Activated CD4-positive, alpha-beta T cell treated with anti-CD3 and anti-CD28 coated beads, Interleukin-2, amount 10 ng/mL, durations not matched to agents 7 days and 5 days (primary cell): ENCODE data around the gene TSPEAR. TPM values are rescaled to one million over a fixed set of nuclear protein-coding genes. Genes with fewer than 3 reads are reported as not detected.

Experiments
- CTCF ChIA-PET: fragments of 350-600 bp; sonication (Branson Sonifier 250); formaldehyde crosslinking; loops from one replicate; lab custom pipeline; 2021; ENCODE audit warnings: antibody characterized with exemption; lab: Charles Lee
- POLR2A ChIA-PET: fragments of 350-600 bp; sonication (Branson Sonifier 250); formaldehyde crosslinking; loops from one replicate; lab custom pipeline; 2021; ENCODE audit warnings: antibody characterized with exemption; lab: Charles Lee
- DNase-seq: peaks from one replicate; pipeline ENCODE4 v3.0.0-alpha.2; 2020
- H3K27ac Mint-ChIP-seq: one replicate; pipeline ENCODE4 v1.8.0; 2021; ENCODE audit warnings: mild to moderate bottlenecking, moderate library complexity, mixed read lengths
- H3K27me3 Mint-ChIP-seq: one replicate; pipeline ENCODE4 v1.8.0; 2021; ENCODE audit warnings: mixed read lengths
- H3K36me3 Mint-ChIP-seq: one replicate; pipeline ENCODE4 v1.8.0; 2021; ENCODE audit warnings: low read depth, mixed read lengths
- H3K4me1 Mint-ChIP-seq: one replicate; pipeline ENCODE4 v1.8.0; 2021; ENCODE audit warnings: mixed read lengths
- H3K4me3 Mint-ChIP-seq: one replicate; pipeline ENCODE4 v1.8.0; 2021; ENCODE audit warnings: mild to moderate bottlenecking, moderate library complexity, mixed read lengths
- H3K9me3 Mint-ChIP-seq: one replicate; pipeline ENCODE4 v1.8.0; 2021; ENCODE audit warnings: mixed read lengths
- total RNA-seq, 2 experiments: library from RNA; stranded (reverse); gene quantifications; one replicate each; pipeline ENCODE4 v1.2.3, GENCODE V29; 2021

Gene TSPEAR
- total RNA-seq, 2 experiments from 2014 or later: not detected

GRCh38 chr21:44514218-44514520 is 197.2 kb downstream of the TSPEAR start:
- no peak overlapping the region for H3K4me3 Mint-ChIP-seq

GRCh38 chr21:44513389-44514217 is 197.8 kb downstream of the TSPEAR start:
- Mint-ChIP-seq H3K27me3 (no peaks in the 10 kb centered on the region), H3K27ac (no peak overlapping the region), H3K4me1 (no peaks in the 10 kb centered on the region), H3K36me3 (no peaks in the 10 kb centered on the region), H3K4me3 (no peak overlapping the region), H3K9me3 (no peaks in the 10 kb centered on the region)
- ChIA-PET POLR2A (no interaction called here), CTCF (interaction anchor here (1.0 kb wide), 1 partner anchor 280 kb away, joined by 5 read pairs; no protein-coding TSS in a partner anchor)
- DNase-seq: no peak

More at GRCh38 chr21:44514218-44514520, 197.2 kb downstream of the TSPEAR start:
- Mint-ChIP-seq H3K36me3 (no peaks in the 10 kb centered on the region), H3K27ac (no peak overlapping the region), H3K27me3 (no peaks in the 10 kb centered on the region), H3K9me3 (no peaks in the 10 kb centered on the region), H3K4me1 (no peaks in the 10 kb centered on the region)
- ChIA-PET POLR2A (no interaction called here), CTCF (interaction anchor here (1.0 kb wide), 1 partner anchor 279 kb away, joined by 5 read pairs; no protein-coding TSS in a partner anchor)
- no peak for DNase-seq

- no peaks in the 10 kb centered on the region for H3K4me1 Mint-ChIP-seq
- DNase-seq: no peak
- ChIA-PET CTCF (interaction anchor here (0.5 to 0.6 kb wide), 2 partner anchors 9 to 230 kb away, joined by 3 read pairs; no protein-coding TSS in a partner anchor), POLR2A (no interaction called here)
- no peak overlapping the region for H3K4me3 Mint-ChIP-seq
- no peaks in the 10 kb centered on the region for H3K27me3 Mint-ChIP-seq
- no peak overlapping the region for H3K27ac Mint-ChIP-seq
- H3K9me3 Mint-ChIP-seq: no peaks in the 10 kb centered on the region
- no peaks in the 10 kb centered on the region for H3K36me3 Mint-ChIP-seq
These were observed 198.6 kb downstream of the TSPEAR start for GRCh38 chr21:44512496-44513388.

GRCh38 chr21:44511938-44512275 is 199.5 kb downstream of the TSPEAR start:
- no peak for DNase-seq
- no peaks in the 10 kb centered on the region for H3K4me1 Mint-ChIP-seq
- H3K36me3 Mint-ChIP-seq: no peaks in the 10 kb centered on the region
- no peak overlapping the region for H3K27ac Mint-ChIP-seq
- POLR2A ChIA-PET: no interaction called here
- no peaks in the 10 kb centered on the region for H3K27me3 Mint-ChIP-seq
- H3K4me3 Mint-ChIP-seq: no peak overlapping the region
- CTCF ChIA-PET: interaction anchor here (0.6 kb wide), 1 partner anchor 230 kb away, joined by 3 read pairs; no protein-coding TSS in a partner anchor
- no peaks in the 10 kb centered on the region for H3K9me3 Mint-ChIP-seq

- no peaks in the 10 kb centered on the region for H3K36me3 Mint-ChIP-seq
- no peak for DNase-seq
- H3K27ac Mint-ChIP-seq: no peak overlapping the region
- H3K4me1 Mint-ChIP-seq: no peaks in the 10 kb centered on the region
- ChIA-PET CTCF (interaction anchor here (0.6 to 2.1 kb wide), 14 partner anchors 8 to 418 kb away, joined by 3 to 13 read pairs (median 4); partner anchors contain the start of genes KRTAP10-12 and KRTAP10-2), POLR2A (no interaction called here)
- H3K4me3 Mint-ChIP-seq: no peak overlapping the region
- no peaks in the 10 kb centered on the region for H3K27me3 Mint-ChIP-seq
- no peaks in the 10 kb centered on the region for H3K9me3 Mint-ChIP-seq
These were observed 200.0 kb downstream of the TSPEAR start for GRCh38 chr21:44511219-44511937.

- CTCF ChIA-PET: interaction anchor here (0.6 to 2.1 kb wide), 19 partner anchors 8 to 615 kb away, joined by 3 to 13 read pairs (median 3); partner anchors contain the start of genes KRTAP10-12 and KRTAP10-2
- no peaks in the 10 kb centered on the region for H3K4me1 Mint-ChIP-seq
- H3K27ac Mint-ChIP-seq: no peak overlapping the region
- DNase-seq: peak; percentile 79
- POLR2A ChIA-PET: no interaction called here
- H3K4me3 Mint-ChIP-seq: no peak overlapping the region
- no peaks in the 10 kb centered on the region for H3K27me3 Mint-ChIP-seq
- no peaks in the 10 kb centered on the region for H3K36me3 Mint-ChIP-seq
- no peaks in the 10 kb centered on the region for H3K9me3 Mint-ChIP-seq
These were observed 200.7 kb downstream of the TSPEAR start for GRCh38 chr21:44510508-44511218.

- DNase-seq: no peak
- ChIA-PET CTCF (interaction anchor here (0.6 to 2.1 kb wide), 16 partner anchors 9 to 616 kb away, joined by 3 to 13 read pairs (median 4); no protein-coding TSS in a partner anchor), POLR2A (no interaction called here)
- no peaks in the 10 kb centered on the region for H3K27me3 Mint-ChIP-seq
- no peaks in the 10 kb centered on the region for H3K36me3 Mint-ChIP-seq
- no peaks in the 10 kb centered on the region for H3K4me1 Mint-ChIP-seq
- no peak overlapping the region for H3K27ac Mint-ChIP-seq
- H3K4me3 Mint-ChIP-seq: no peak overlapping the region
- H3K9me3 Mint-ChIP-seq: no peaks in the 10 kb centered on the region
These were observed 201.3 kb downstream of the TSPEAR start for GRCh38 chr21:44510109-44510507.

- Mint-ChIP-seq H3K4me3 (no peak overlapping the region), H3K27me3 (no peaks in the 10 kb centered on the region), H3K4me1 (no peaks in the 10 kb centered on the region), H3K9me3 (no peaks in the 10 kb centered on the region), H3K36me3 (no peaks in the 10 kb centered on the region), H3K27ac (no peak overlapping the region)
- no peak for DNase-seq
- ChIA-PET CTCF (interaction anchor here (0.6 to 2.1 kb wide), 10 partner anchors 8 to 284 kb away, joined by 3 to 13 read pairs (median 4); no protein-coding TSS in a partner anchor), POLR2A (no interaction called here)
These were observed 201.8 kb downstream of the TSPEAR start for GRCh38 chr21:44509539-44509938.

- DNase-seq: no peak
- Mint-ChIP-seq H3K4me1 (peaks cover under 1% of the 10 kb centered on the region), H3K9me3 (no peaks in the 10 kb centered on the region), H3K4me3 (no peak overlapping the region), H3K36me3 (no peaks in the 10 kb centered on the region), H3K27me3 (no peaks in the 10 kb centered on the region), H3K27ac (no peak overlapping the region)
- POLR2A ChIA-PET: no interaction called here
- CTCF ChIA-PET: interaction anchor here (2.1 kb wide), 1 partner anchor 285 kb away, joined by 13 read pairs; no protein-coding TSS in a partner anchor
These were observed 202.5 kb downstream of the TSPEAR start for GRCh38 chr21:44508711-44509445.

GRCh38 chr21:44508426-44508710 is 203.0 kb downstream of the TSPEAR start:
- CTCF ChIA-PET: no interaction called here
- DNase-seq: no peak
- H3K27me3 Mint-ChIP-seq: no peaks in the 10 kb centered on the region
- POLR2A ChIA-PET: no interaction called here
- H3K4me1 Mint-ChIP-seq: peaks cover 3% of the 10 kb centered on the region
- H3K27ac Mint-ChIP-seq: no peak overlapping the region
- H3K4me3 Mint-ChIP-seq: no peak overlapping the region
- H3K9me3 Mint-ChIP-seq: no peaks in the 10 kb centered on the region
- no peaks in the 10 kb centered on the region for H3K36me3 Mint-ChIP-seq

- Mint-ChIP-seq H3K4me3 (no peak overlapping the region), H3K4me1 (peaks cover 3% of the 10 kb centered on the region), H3K36me3 (no peaks in the 10 kb centered on the region), H3K27me3 (no peaks in the 10 kb centered on the region), H3K27ac (no peak overlapping the region), H3K9me3 (no peaks in the 10 kb centered on the region)
- ChIA-PET CTCF (no interaction called here), POLR2A (no interaction called here)
- no peak for DNase-seq
These were observed 203.5 kb downstream of the TSPEAR start for GRCh38 chr21:44507673-44508425.
